B cell (primary cell): ENCODE data around the gene MACO1. TPM values are rescaled to one million over a fixed set of nuclear protein-coding genes. Genes with fewer than 3 reads are reported as not detected.

Experiments used
- ATAC-seq: fragments of 200-7000 bp; cut with Tn5 transposase; one replicate; pipeline ENCODE4 v1.10.0; 2021; ENCODE audit warnings: low read depth, mild to moderate bottlenecking, moderate number of reproducible peaks, moderate library complexity
- CTCF ChIA-PET: fragments of 350-600 bp; sonication (Branson Sonifier 250); formaldehyde crosslinking; loops from one replicate; lab custom pipeline; 2021; ENCODE audit warnings: antibody characterized with exemption, inconsistent platforms; lab: Charles Lee
- POLR2A ChIA-PET: fragments of 350-600 bp; sonication (Branson Sonifier 250); formaldehyde crosslinking; loops from one replicate; lab custom pipeline; 2021; ENCODE audit warnings: antibody characterized with exemption; lab: Charles Lee
- DNase-seq: peaks from one replicate; pipeline ENCODE4 v3.0.0; 2013
- H2AFZ ChIP-seq: 2 replicates; pipeline ENCODE4 v1.6.1; 2012; ENCODE audit warnings: mild to moderate bottlenecking, low read depth, low read length; ENCODE audit not compliant: insufficient read depth, poor library complexity, severe bottlenecking
- H3K27ac ChIP-seq, 2 donors: 1 replicate in 1 of 2; 2 replicates in 1 of 2; pipeline ENCODE4 v1.5.1; 2012 to 2013; ENCODE audit warnings: low read length in 2 of 2, mild to moderate bottlenecking in 2 of 2, moderate library complexity in 1 of 2
- H3K27me3 ChIP-seq, 4 experiments: fragments of 200-600 bp in 1 of 4; sonication (generic) in 1 of 4; replicated peaks in 1 of 4; 1 replicate in 2 of 4; 2 replicates in 2 of 4; pipeline versions ENCODE4 v1.6.1 to v1.7.0; 2013 to 2016; ENCODE audit warnings: low read length in 3 of 4, mild to moderate bottlenecking in 2 of 4, mixed read lengths in 1 of 4, moderate library complexity in 1 of 4; ENCODE audit not compliant: insufficient read depth in 4 of 4, control insufficient read depth in 3 of 4; ENCODE audit errors: control extremely low read depth in 1 of 4
- H3K36me3 ChIP-seq, 2 experiments: replicated peaks in 1 of 2; 1 replicate in 1 of 2; 2 replicates in 1 of 2; pipeline versions ENCODE4 v1.6.1 to v1.7.1; 2013; ENCODE audit warnings: low read length in 1 of 2; ENCODE audit not compliant: insufficient read depth in 2 of 2, control insufficient read depth in 1 of 2; ENCODE audit errors: control extremely low read depth in 1 of 2, extremely low read depth in 1 of 2
- H3K4me1 ChIP-seq, 2 donors: fragments of 200-600 bp in 1 of 2; sonication (generic) in 1 of 2; 1 replicate in 1 of 2; 2 replicates in 1 of 2; pipeline versions ENCODE4 v1.5.1 to v1.6.1; 2013 to 2017; ENCODE audit warnings: low read length in 2 of 2; ENCODE audit not compliant: control insufficient read depth in 2 of 2, insufficient read depth in 2 of 2
- H3K4me2 ChIP-seq: replicated peaks from 2 replicates; pipeline ENCODE3; 2012; ENCODE audit warnings: mild to moderate bottlenecking, low read depth, low read length; ENCODE audit not compliant: poor library complexity, severe bottlenecking
- H3K4me3 ChIP-seq, 5 experiments: fragments of 200-600 bp in 1 of 5; sonication (generic) in 1 of 5; 1 replicate in 3 of 5; 2 replicates in 2 of 5; pipeline versions ENCODE4 v1.5.1 to v1.7.0; 2011 to 2016; ENCODE audit warnings: low read length in 4 of 5, mild to moderate bottlenecking in 4 of 5, low read depth in 2 of 5, control low read depth in 1 of 5, moderate library complexity in 1 of 5; ENCODE audit not compliant: insufficient read depth in 1 of 5; ENCODE audit errors: control extremely low read depth in 1 of 5, extremely low read depth in 1 of 5
- H3K79me2 ChIP-seq: fragments of 200-600 bp; sonication (generic); one replicate; pipeline ENCODE4 v1.6.0; 2016; ENCODE audit warnings: low read length; ENCODE audit not compliant: control insufficient read depth, insufficient read depth
- H3K9ac ChIP-seq: fragments of 200-600 bp; sonication (generic); 2 replicates; pipeline ENCODE4 v1.6.1; 2017; ENCODE audit warnings: mild to moderate bottlenecking, low read length, moderate library complexity
- H3K9me3 ChIP-seq, 3 donors: one replicate each; pipeline versions ENCODE4 v1.6.1 to v1.7.1; 2013; ENCODE audit warnings: low read length in 2 of 3; ENCODE audit not compliant: control insufficient read depth in 2 of 3, insufficient read depth in 1 of 3; ENCODE audit errors: control extremely low read depth in 1 of 3
- H4K20me1 ChIP-seq: 2 replicates; pipeline ENCODE4 v1.6.0; 2012; ENCODE audit warnings: mild to moderate bottlenecking, low read length; ENCODE audit not compliant: insufficient read depth, control insufficient read depth, poor library complexity, severe bottlenecking
- H3K27ac Mint-ChIP-seq: one replicate; pipeline ENCODE4 v1.8.0; 2021; ENCODE audit warnings: mixed read lengths
- H3K27me3 Mint-ChIP-seq: one replicate; pipeline ENCODE4 v1.8.0; 2021; ENCODE audit warnings: mixed read lengths
- H3K4me1 Mint-ChIP-seq: one replicate; pipeline ENCODE4 v1.8.0; 2021; ENCODE audit warnings: mixed read lengths
- H3K4me3 Mint-ChIP-seq: one replicate; pipeline ENCODE4 v1.8.0; 2021; ENCODE audit warnings: mixed read lengths
- H3K9me3 Mint-ChIP-seq: one replicate; pipeline ENCODE4 v1.8.0; 2022; ENCODE audit warnings: mixed read lengths; ENCODE audit not compliant: insufficient read depth
- CTCF ChIP-seq: fragments of 200-600 bp; IDR thresholded peaks from one replicate; pipeline ENCODE4 v1.8.0; 2022; ENCODE audit warnings: antibody characterized with exemption, mild to moderate bottlenecking
- EZH2 ChIP-seq: IDR thresholded peaks from 2 replicates; pipeline ENCODE4 v1.6.1; 2012; ENCODE audit warnings: borderline replicate concordance, low read depth, mild to moderate bottlenecking, moderate library complexity, low read length; ENCODE audit not compliant: insufficient read depth, poor library complexity, severe bottlenecking
- whole genome bisulfite sequencing: methylation state at CpG from one replicate; pipeline ENCODE4 v1.1.5; 2013; ENCODE audit warnings: missing lambda C conversion rate; ENCODE audit not compliant: insufficient coverage; 5-methylcytosine and 5-hydroxymethylcytosine counted together
- intact Hi-C: fragments of 100-400 bp; cut with micrococcal nuclease; formaldehyde crosslinking; loops from one replicate; pipeline ENCODE4 v1.10.0; 2022
- polyA plus RNA-seq: library from polyadenylated mRNA; depleted of rRNA; stranded (reverse); fragments of >200 nt; gene quantifications from 2 replicates; pipeline ENCODE4 v1.2.3, GENCODE V29; 2012
- total RNA-seq, 2 donors: library from RNA; stranded (reverse); fragments of 120-200 nt in 1 of 2; gene quantifications; 1 replicate in 1 of 2; 2 replicates in 1 of 2; pipeline versions ENCODE4 v1.2.3 to v1.2.4, GENCODE V29; 2013 to 2022

The MACO1 gene
- total and polyA plus RNA-seq, 2 donors (not counting 1 experiment from before 2014, with no cell fraction given), result 4.9 to 21.2 TPM

GRCh38 chr1:25538191-25538767, 107.6 kb downstream of the MACO1 start:
- ChIA-PET POLR2A (interaction anchor here (0.6 kb wide), 2 partner anchors 59 to 1276 kb away, joined by 3 to 7 read pairs; no protein-coding TSS in a partner anchor), CTCF (interaction anchor here (1.0 to 1.7 kb wide), 2 partner anchors 17 to 34 kb away, joined by 3 to 5 read pairs; no protein-coding TSS in a partner anchor)
- peaks cover 2% of the 10 kb centered on the region for H3K4me1 Mint-ChIP-seq
- Histone ChIP-seq H4K20me1 (no peaks in the 10 kb centered on the region), H3K36me3 (no peaks in the 10 kb centered on the region), H3K4me3 (no peak overlapping the region), H3K9ac (no peak overlapping the region), H3K27ac (no peak overlapping the region), H3K4me1 (peaks cover 0 to 4% of the 10 kb centered on the region in 2 donors), H3K9me3 (no peaks in the 10 kb centered on the region), H3K4me2 (no peak overlapping the region), H3K79me2 (no peaks in the 10 kb centered on the region), H3K27me3 (no peaks in the 10 kb centered on the region), H2AFZ (no peak overlapping the region)
- no peak overlapping the region for H3K4me3 Mint-ChIP-seq
- H3K9me3 Mint-ChIP-seq, result no peaks in the 10 kb centered on the region
- intact Hi-C loops, result no loop called here
- ATAC-seq, result no peak
- H3K27ac Mint-ChIP-seq, result no peak overlapping the region
- H3K27me3 Mint-ChIP-seq, result no peaks in the 10 kb centered on the region
- 92% methylated on average over 4 of the region's 4 CpGs for WGBS
- TF ChIP-seq EZH2, result no peak
- no peak for TF ChIP-seq CTCF
- DNase-seq, result no peak

- H3K4me2 ChIP-seq, result no peak overlapping the region
- DNase-seq (no peak), ATAC-seq (no peak)
- no peak overlapping the region for H3K4me3 ChIP-seq
- TF ChIP-seq EZH2 (no peak), CTCF (no peak)
- no peaks in the 10 kb centered on the region for H3K36me3 ChIP-seq
- H3K9me3 ChIP-seq, result no peaks in the 10 kb centered on the region
- peaks cover 0 to 13% (median 3%) of the 10 kb centered on the region in 4 experiments for H3K27me3 ChIP-seq
- ChIA-PET CTCF (no interaction called here), POLR2A (no interaction called here)
- 96% methylated on average over 12 of the region's 13 CpGs for WGBS
- H3K27me3 Mint-ChIP-seq, result no peaks in the 10 kb centered on the region
- no peak overlapping the region for H2AFZ ChIP-seq
- peaks cover 12 to 22% of the 10 kb centered on the region in 2 donors for H3K4me1 ChIP-seq
- intact Hi-C loops, result no loop called here
- no peak overlapping the region for H3K27ac ChIP-seq
- peaks cover 15% of the 10 kb centered on the region for H3K4me1 Mint-ChIP-seq
- H3K9ac ChIP-seq, result no peak overlapping the region
- no peak overlapping the region for H3K4me3 Mint-ChIP-seq
- no peaks in the 10 kb centered on the region for H3K9me3 Mint-ChIP-seq
- no peak overlapping the region for H3K27ac Mint-ChIP-seq
- peaks cover 20% of the 10 kb centered on the region for H4K20me1 ChIP-seq
- peaks cover 19% of the 10 kb centered on the region for H3K79me2 ChIP-seq
Measured at GRCh38 chr1:25540750-25541342, 110.1 kb downstream of the MACO1 start.
